Coronary artery (tissue), 2 donors: ENCODE data around the gene EBP.

Experiments
- DNase-seq: peaks from one replicate; pipeline ENCODE4 v3.0.0-alpha.2; 2017; ENCODE audit warnings: low spot score
- H3K27ac ChIP-seq, 2 donors: fragments of 200-600 bp; sonication (generic); one replicate each; pipeline ENCODE4 v1.5.1; 2016 to 2019
- H3K4me3 ChIP-seq: fragments of 200-600 bp; sonication (generic); 2 replicates; pipeline ENCODE4 v1.5.1; 2016; ENCODE audit warnings: mild to moderate bottlenecking, moderate library complexity
- CTCF ChIP-seq: fragments of 200-600 bp; sonication (generic); IDR thresholded peaks from one replicate; pipeline ENCODE4 v1.5.1; 2019; ENCODE audit warnings: antibody characterized with exemption

EBP gene

GRCh38 chrX:48505481-48505880 is 16.1 kb upstream of the EBP start:
- H3K27ac ChIP-seq = no peak overlapping the region
- no peak for DNase-seq
- no peak overlapping the region for H3K4me3 ChIP-seq
- TF ChIP-seq CTCF = no peak

DNA sequence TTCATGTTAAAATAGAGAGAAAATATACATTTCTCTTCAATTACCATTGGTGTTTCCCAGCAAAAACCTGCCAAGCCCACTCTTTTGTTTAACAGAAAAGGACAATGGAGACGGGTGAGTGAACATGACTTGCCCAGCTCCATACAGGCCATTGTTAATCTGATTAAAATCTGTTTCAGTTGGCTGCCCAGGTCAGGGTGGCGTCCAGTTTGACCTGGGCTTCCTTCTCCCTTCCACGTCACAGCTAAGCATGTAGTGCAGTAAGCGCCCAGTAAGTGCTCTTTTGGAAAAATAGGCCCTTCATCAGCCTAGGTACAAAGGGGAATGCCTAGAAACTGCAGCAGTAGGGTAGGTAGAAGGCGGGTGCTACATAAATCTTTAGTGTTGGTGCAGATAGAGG is 14.4 kb upstream of the EBP start:
- H3K27ac ChIP-seq = no peak overlapping the region
- no peak for DNase-seq
- TF ChIP-seq CTCF = no peak
- no peak overlapping the region for H3K4me3 ChIP-seq

GRCh38 chrX:48508400-48509244 is 13.0 kb upstream of the EBP start, which contains the start of gene PORCN:
Gene PORCN, plus strand, starts transcription at chrX:48508992. Its CDS starts 829 bp downstream, at chrX:48509821.
- H3K27ac ChIP-seq = peak within 1 kb of the TSS; percentile 15 to 62
- no peak for TF ChIP-seq CTCF
- peak within 1 kb of the TSS; percentile 77 for H3K4me3 ChIP-seq
- DNase-seq = peak; percentile 81

DNA sequence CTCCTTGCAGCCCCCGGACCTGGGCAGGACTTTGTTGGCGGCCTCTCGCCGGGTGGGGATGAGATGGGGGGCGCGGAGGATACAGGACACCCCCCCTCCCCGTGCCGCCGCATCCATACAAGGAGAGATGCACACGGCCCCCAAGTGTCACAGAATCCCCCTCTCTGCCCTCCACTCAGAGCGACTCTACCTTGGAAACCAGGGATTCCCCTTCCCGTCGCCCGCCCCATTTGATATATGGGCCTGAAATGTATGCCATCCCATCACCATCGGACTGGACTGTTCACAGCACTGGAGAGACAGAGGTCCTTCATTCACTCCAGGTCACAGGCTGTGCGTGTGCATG is 12.4 kb upstream of the EBP start:
- no peak for TF ChIP-seq CTCF
- Histone ChIP-seq H3K4me3 (peak overlapping the region; percentile 77), H3K27ac (peak overlapping the region; percentile 15 to 62)
- DNase-seq = no peak

GRCh38 chrX:48509619-48510018 is 12.0 kb upstream of the EBP start:
- TF ChIP-seq CTCF = no peak
- Histone ChIP-seq H3K27ac (no peak overlapping the region), H3K4me3 (peak overlapping the region; percentile 77)
- DNase-seq = no peak

- Histone ChIP-seq H3K27ac (no peak overlapping the region), H3K4me3 (no peak overlapping the region)
- no peak for DNase-seq
- no peak for TF ChIP-seq CTCF
Observed at GRCh38 chrX:48511560-48511959, 10.0 kb upstream of the EBP start.

DNA sequence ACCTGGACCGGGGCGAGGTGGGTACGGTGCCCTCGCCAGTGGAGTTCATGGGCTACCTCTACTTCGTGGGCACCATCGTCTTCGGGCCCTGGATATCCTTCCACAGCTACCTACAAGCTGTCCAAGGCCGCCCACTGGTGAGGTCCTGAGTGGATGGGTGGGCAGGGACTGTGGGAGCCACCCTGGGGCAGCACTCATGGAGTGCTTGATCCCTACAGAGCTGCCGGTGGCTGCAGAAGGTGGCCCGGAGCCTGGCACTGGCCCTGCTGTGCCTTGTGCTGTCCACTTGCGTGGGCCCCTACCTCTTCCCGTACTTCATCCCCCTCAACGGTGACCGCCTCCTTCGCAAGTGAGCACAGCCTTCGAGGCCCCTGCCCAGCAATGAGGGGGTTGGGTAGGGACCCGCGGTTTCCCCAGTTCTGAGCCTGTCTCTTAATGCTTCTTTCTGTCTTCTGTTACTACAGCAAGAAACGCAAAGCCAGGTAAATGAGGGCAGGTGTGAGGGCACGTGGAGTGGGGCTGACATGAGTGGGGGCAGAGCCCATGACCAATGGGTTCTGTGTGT is 9.2 kb upstream of the EBP start:
- H3K27ac ChIP-seq = no peak overlapping the region
- no peak for TF ChIP-seq CTCF
- DNase-seq = no peak
- no peak overlapping the region for H3K4me3 ChIP-seq
